Spleen (tissue), 11 donors: ENCODE measurements around the gene KCTD14. TPM values are rescaled to one million over a fixed set of nuclear protein-coding genes. Genes with fewer than 3 reads are reported as not detected.
"Not testable (repeated sequence)": the region's sequence is repeated elsewhere in the genome, so short reads cannot be mapped to it uniquely, and the experiment has no call there.

ENCODE experiments used
- DNase-seq: peaks from one replicate; pipeline ENCODE4 v3.0.0-alpha.2; 2020
- H3K27ac ChIP-seq, 8 donors: fragments of 200-600 bp; sonication (generic) in 7 of 8; 1 replicate in 4 of 8; 2 replicates in 4 of 8; pipeline versions ENCODE4 v1.5.0 to v1.8.0; 2016 to 2021; ENCODE audit warnings: inconsistent platforms in 4 of 8, mild to moderate bottlenecking in 4 of 8, moderate library complexity in 1 of 8
- H3K27me3 ChIP-seq, 7 donors: fragments of 200-600 bp; sonication (generic) in 6 of 7; replicated peaks in 1 of 7; 1 replicate in 4 of 7; 2 replicates in 3 of 7; pipeline versions ENCODE4 v1.5.0 to v1.8.0; 2016 to 2021; ENCODE audit warnings: inconsistent platforms in 3 of 7, mild to moderate bottlenecking in 1 of 7
- H3K36me3 ChIP-seq, 6 donors: fragments of 200-600 bp; sonication (generic) in 5 of 6; 1 replicate in 4 of 6; 2 replicates in 2 of 6; pipeline versions ENCODE4 v1.5.0 to v1.8.0; 2016 to 2021; ENCODE audit warnings: inconsistent platforms in 2 of 6
- H3K4me1 ChIP-seq, 6 donors: fragments of 200-600 bp; sonication (generic) in 5 of 6; 1 replicate in 3 of 6; 2 replicates in 3 of 6; pipeline versions ENCODE4 v1.5.0 to v1.8.0; 2016 to 2021; ENCODE audit warnings: inconsistent platforms in 3 of 6
- H3K4me3 ChIP-seq, 8 donors: fragments of 200-600 bp; sonication (generic) in 7 of 8; 1 replicate in 4 of 8; 2 replicates in 4 of 8; pipeline versions ENCODE4 v1.5.0 to v1.8.0; 2016 to 2021; ENCODE audit warnings: inconsistent platforms in 4 of 8, mild to moderate bottlenecking in 4 of 8, moderate library complexity in 2 of 8
- H3K9me3 ChIP-seq, 8 donors: fragments of 200-600 bp; sonication (generic) in 7 of 8; 1 replicate in 4 of 8; 2 replicates in 4 of 8; pipeline versions ENCODE4 v1.5.0 to v1.8.0; 2016 to 2021; ENCODE audit warnings: inconsistent platforms in 4 of 8
- POLR2A ChIP-seq, 3 donors: fragments of 450-650 bp; IDR thresholded peaks; one replicate each; pipeline ENCODE4 v1.5.1; 2017; ENCODE audit warnings: antibody characterized with exemption in 3 of 3, mild to moderate bottlenecking in 1 of 3
- POLR2AphosphoS5 ChIP-seq, 3 donors: sonication (generic); formaldehyde crosslinking; IDR thresholded peaks; one replicate each; pipeline ENCODE4 v1.5.1; 2017; ENCODE audit warnings: antibody characterized with exemption in 3 of 3
- WGBS, 5 donors: extraction: QIAGEN DNeasy Blood & Tissue Kit in 3 of 5; methylation state at CpG; one replicate each; pipeline versions ENCODE4 v1.1.5 to v1.1.7; 2013 to 2018; 5-methylcytosine and 5-hydroxymethylcytosine counted together
- intact Hi-C: fragments of 100-400 bp; cut with DNase I; formaldehyde crosslinking; loops from one replicate; pipeline ENCODE4 v1.15.0; 2023; ENCODE audit warnings: low total_unique reads
- polyA plus RNA-seq, 3 donors: library from polyadenylated mRNA; stranded (reverse); fragments of 200-250 nt; gene quantifications; one replicate each; pipeline ENCODE4 v1.2.1, GENCODE V29; 2013
- total RNA-seq, 7 donors: library from RNA; depleted of rRNA in 3 of 7; stranded (reverse); fragments of >200 nt in 3 of 7; fragmentation: NEBNext Ultra II Directional in 4 of 7; extraction: Animal tissue kit (Norgen Biotek cat#: 25700) in 4 of 7; gene quantifications; one replicate each; pipeline versions ENCODE4 v1.1.0 to v1.2.1, GENCODE V29; 2016 to 2021
- TF ChIP-seq, protein P1 (sequence below), 11 experiments: fragments of 200-600 bp in 7 of 11; fragments of 450-650 bp in 4 of 11; sonication (generic) in 4 of 11; IDR thresholded peaks in 8 of 11; conservative IDR thresholded peaks in 3 of 11; 1 replicate in 7 of 11; 2 replicates in 4 of 11; pipeline versions ENCODE4 v1.4.0 to v1.8.0; 2016 to 2021; ENCODE audit warnings: antibody characterized with exemption in 11 of 11, inconsistent platforms in 4 of 11, mild to moderate bottlenecking in 1 of 11
- donor health status: healthy with polysubstance abuse.
- donor health status: DM: no; HTN: no; CAD: no; lungs with moderate emphysema.
- donor health status: DM: no; HTN: no; CAD: no.
- donor health status: Bipolar disorder and iron deficiency.
- donor health status: healthy.
- donor health status: DM: no; HTN: no; CAD: no.
- donor health status: DM: yes; HTN: yes; CAD: no.

Gene KCTD14
- total and polyA plus RNA-seq, 10 donors: 0.20 to 0.82 (median 0.51) TPM; not detected in 2

DNA sequence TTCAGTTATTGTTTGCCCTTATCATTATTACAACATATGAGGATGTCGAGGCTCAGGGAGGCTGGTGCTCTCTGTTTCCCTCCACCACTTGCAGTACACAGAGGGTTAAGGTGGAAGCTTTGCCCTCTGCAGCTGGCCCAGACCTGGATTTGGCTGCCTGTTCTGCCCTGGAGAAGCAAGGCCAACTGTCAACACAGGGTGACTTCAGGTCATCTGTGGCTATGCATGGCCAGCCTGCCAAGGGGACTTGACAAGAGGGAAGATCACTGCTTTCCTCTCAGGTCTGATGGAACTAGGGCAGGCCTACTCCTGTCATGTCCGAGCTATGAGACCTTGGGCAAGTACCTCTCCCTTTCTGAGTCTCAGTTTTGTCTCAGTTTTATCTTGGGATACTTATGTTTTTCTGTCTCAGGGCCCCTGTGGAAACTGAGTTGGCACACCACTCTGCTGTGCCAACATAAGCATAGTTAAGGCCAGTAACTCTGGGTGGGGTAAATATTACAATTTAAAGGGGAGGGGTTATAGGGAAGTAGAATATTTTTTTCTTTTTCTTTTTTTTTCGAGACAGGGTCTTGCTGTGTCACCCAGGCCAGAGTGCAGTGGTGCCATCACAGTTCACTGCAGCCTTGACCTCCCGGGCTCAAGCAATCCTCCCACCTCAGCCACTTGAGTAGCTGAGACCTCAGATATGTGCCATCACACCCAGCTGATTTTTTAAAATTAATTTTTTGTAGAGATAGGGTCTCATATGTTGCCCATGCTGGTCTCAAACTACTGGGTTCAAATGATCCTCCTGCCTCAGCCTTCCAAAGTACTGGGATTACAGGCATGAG is 38.2 kb upstream of the KCTD14 start:
- no peak for TF ChIP-seq POLR2AphosphoS5 (IDR thresholded peaks at IDR 0.05)
- TF ChIP-seq POLR2A (IDR thresholded peaks at IDR 0.05): no peak
- Histone ChIP-seq H3K27ac (no peak overlapping the region), H3K4me1 (no peaks in the 10 kb centered on the region), H3K27me3 (no peaks in the 10 kb centered on the region), H3K9me3 (no peaks in the 10 kb centered on the region), H3K4me3 (no peak overlapping the region), H3K36me3 (no peaks in the 10 kb centered on the region)
- DNase-seq: no peak
- intact Hi-C loops: no loop called here
- 52 to 73% (median 69%) methylated on average over 4 of the region's 4 CpGs for WGBS, 5 donors

DNA sequence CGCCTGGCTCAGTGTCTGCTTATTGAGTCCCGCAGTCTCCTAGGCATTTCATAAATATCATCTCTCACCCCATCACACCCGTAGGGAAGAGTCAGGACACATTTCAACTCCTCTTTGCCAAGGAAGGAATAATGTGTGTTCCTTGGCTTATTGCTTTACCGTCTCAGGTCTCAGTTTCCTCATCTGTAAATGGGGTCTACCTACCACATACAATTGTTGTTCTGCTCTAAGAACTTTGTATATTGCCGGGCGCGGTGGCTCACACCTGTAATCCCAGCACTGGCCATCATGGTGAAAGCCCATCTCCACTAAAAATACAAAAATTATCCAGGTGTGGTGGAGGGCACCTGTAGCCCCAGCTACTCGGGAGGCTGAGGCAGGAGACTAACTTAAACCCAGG is 37.5 kb upstream of the KCTD14 start:
- Histone ChIP-seq H3K36me3 (no peaks in the 10 kb centered on the region), H3K27me3 (no peaks in the 10 kb centered on the region), H3K4me1 (no peaks in the 10 kb centered on the region), H3K27ac (no peak overlapping the region), H3K9me3 (no peaks in the 10 kb centered on the region), H3K4me3 (no peak overlapping the region)
- DNase-seq: no peak
- TF ChIP-seq POLR2AphosphoS5 (IDR thresholded peaks at IDR 0.05) (no peak), POLR2A (IDR thresholded peaks at IDR 0.05) (no peak)
- TF ChIP-seq, protein P1, sequence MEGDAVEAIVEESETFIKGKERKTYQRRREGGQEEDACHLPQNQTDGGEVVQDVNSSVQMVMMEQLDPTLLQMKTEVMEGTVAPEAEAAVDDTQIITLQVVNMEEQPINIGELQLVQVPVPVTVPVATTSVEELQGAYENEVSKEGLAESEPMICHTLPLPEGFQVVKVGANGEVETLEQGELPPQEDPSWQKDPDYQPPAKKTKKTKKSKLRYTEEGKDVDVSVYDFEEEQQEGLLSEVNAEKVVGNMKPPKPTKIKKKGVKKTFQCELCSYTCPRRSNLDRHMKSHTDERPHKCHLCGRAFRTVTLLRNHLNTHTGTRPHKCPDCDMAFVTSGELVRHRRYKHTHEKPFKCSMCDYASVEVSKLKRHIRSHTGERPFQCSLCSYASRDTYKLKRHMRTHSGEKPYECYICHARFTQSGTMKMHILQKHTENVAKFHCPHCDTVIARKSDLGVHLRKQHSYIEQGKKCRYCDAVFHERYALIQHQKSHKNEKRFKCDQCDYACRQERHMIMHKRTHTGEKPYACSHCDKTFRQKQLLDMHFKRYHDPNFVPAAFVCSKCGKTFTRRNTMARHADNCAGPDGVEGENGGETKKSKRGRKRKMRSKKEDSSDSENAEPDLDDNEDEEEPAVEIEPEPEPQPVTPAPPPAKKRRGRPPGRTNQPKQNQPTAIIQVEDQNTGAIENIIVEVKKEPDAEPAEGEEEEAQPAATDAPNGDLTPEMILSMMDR (IDR thresholded peaks at IDR 0.05 in 8 of 11, conservative IDR thresholded peaks at IDR 0.05 in 3 of 11): no peak
- intact Hi-C loops: no loop called here
- 96 to 98% (median 96%) methylated on average over 8 of the region's 8 CpGs for WGBS, 5 donors

DNA sequence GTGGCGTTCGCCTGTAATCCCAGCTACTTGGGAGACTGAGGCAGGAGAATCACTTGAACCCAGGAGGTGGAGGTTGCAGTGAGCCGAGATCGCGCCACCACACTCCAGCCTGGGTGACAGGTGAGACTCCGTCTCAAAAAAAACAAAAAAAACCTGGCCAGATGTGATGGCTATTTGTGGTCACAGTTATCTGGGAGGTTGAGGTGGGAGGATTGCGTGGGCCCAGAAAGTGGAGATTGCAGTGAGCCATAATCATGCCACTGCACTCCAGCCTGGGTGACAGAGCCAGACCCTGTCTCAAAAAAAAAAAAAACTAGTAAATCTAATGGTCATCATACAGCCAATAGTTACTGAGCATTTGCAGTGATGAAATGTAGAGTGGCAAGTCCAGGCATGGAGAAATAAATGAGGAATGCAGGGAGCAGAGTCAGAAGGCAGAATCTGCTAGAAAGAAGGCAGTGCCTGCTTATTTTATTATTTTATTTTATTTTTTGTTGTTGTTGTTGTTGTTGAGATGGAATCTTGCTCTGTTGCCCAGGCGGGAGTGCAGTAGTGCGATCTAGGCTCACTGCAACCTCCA is 36.8 kb upstream of the KCTD14 start:
- H3K9me3 ChIP-seq, H3K27ac ChIP-seq, H3K27me3 ChIP-seq, H3K36me3 ChIP-seq, intact Hi-C loops, H3K4me1 ChIP-seq, DNase-seq, H3K4me3 ChIP-seq: not testable (repeated sequence)
- WGBS, 5 donors: 92 to 97% (median 96%) methylated on average over 9 of the region's 9 CpGs

DNA sequence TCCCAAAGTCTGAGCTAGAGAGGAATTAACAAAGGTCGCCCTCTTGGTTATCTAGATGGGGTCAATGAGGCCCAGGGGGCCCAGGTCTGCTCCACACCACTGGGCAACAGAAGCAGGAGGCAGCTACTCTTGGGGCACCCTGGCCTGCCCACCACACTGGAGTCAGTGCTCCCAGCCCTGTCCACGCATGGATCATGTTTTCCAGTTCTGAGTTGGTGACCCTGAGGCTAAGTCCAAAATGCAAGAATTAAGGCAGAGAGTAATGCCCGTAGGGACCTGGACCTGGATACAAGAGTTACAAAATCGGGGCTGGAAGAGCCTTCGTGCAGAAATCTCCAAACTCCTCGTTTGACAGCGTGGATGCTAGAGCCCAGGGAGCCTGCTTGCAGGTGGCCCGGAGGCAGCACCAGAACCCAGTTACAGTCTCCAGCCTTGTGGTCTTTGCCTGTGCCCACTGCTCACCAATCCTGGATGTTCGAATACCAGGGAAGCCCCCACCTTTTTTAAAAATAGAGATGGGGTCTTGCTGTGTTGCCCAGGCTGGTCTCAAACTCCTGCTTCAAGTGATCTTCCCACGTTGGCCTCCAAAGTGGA is 34.5 kb upstream of the KCTD14 start:
- intact Hi-C loops: no loop called here
- no peaks in the 10 kb centered on the region for H3K36me3 ChIP-seq
- H3K27me3 ChIP-seq: no peaks in the 10 kb centered on the region
- DNase-seq: no peak
- TF ChIP-seq, protein P1 (IDR thresholded peaks at IDR 0.05 in 8 of 11, conservative IDR thresholded peaks at IDR 0.05 in 3 of 11): no peak
- no peak for TF ChIP-seq POLR2AphosphoS5 (IDR thresholded peaks at IDR 0.05)
- no peak for TF ChIP-seq POLR2A (IDR thresholded peaks at IDR 0.05)
- WGBS, 5 donors: 74 to 80% (median 79%) methylated on average over 10 of the region's 10 CpGs
- H3K4me1 ChIP-seq: no peaks in the 10 kb centered on the region
- H3K27ac ChIP-seq: no peak overlapping the region
- no peaks in the 10 kb centered on the region for H3K9me3 ChIP-seq
- H3K4me3 ChIP-seq: no peak overlapping the region

DNA sequence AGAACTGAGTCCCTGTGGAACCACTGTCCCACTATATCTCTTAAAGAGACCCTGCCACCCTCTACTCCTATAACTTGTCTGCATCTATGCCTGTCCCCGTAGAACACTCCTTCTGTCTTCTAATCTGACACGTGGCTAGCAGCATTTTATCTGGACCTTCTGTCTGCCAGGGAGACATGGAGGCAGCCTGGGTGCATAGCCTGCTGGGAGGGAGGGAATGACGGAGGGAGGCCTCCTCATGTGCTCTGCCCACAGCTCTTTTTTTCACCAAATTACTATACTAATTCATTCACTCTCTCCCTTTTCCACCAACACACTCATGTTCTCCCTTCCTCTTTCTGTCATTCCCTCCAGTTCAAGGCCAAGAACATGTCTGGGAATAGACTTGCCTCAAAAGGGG is 33.0 kb upstream of the KCTD14 start:
- Histone ChIP-seq H3K4me1 (no peaks in the 10 kb centered on the region), H3K36me3 (no peaks in the 10 kb centered on the region), H3K4me3 (no peak overlapping the region), H3K9me3 (no peaks in the 10 kb centered on the region), H3K27me3 (no peaks in the 10 kb centered on the region), H3K27ac (no peak overlapping the region)
- TF ChIP-seq, protein P1 (IDR thresholded peaks at IDR 0.05 in 8 of 11, conservative IDR thresholded peaks at IDR 0.05 in 3 of 11): no peak
- no peak for TF ChIP-seq POLR2A (IDR thresholded peaks at IDR 0.05)
- no peak for TF ChIP-seq POLR2AphosphoS5 (IDR thresholded peaks at IDR 0.05)
- intact Hi-C loops: no loop called here
- 76 to 96% (median 85%) methylated on average over 3 of the region's 3 CpGs for WGBS, 5 donors
- DNase-seq: no peak
